ENCODE data around the gene RABL6. TPM values are rescaled to one million over a fixed set of nuclear protein-coding genes. Genes with fewer than 3 reads are reported as not detected.
A peak's percentile ranks its signal among the peaks of the same experiment; 100 is the strongest.
"Not testable (repeated sequence)": the region's sequence is repeated elsewhere in the genome, so short reads cannot be mapped to it uniquely, and the experiment has no call there.

The RABL6 gene
- total RNA-seq, 1 experiment from 2014 or later, result 43.1 TPM

DNA sequence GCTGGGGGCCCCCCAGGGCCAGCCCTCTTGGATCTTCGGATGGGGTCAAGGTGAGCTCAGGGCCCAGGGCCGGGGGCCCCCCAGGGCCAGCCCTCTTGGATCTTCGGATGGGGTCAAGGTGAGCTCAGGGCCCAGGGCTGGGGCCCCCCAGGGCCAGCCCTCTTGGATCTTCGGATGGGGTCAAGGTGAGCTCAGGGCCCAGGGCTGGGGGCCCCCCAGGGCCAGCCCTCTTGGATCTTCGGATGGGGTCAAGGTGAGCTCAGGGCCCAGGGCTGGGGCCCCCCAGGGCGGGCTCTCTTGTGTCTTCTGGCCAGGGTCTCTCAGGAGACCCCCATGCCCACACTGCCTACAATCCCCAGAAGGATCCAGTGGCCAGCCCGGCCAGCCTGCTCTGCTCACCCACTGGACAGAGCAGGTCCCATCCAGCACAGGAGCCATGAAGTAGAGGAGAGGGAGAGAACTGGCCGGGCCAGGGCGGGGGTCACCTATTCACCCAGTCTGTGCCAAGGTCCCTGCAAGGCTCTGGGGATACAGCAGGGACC is 4.7 kb upstream of the RABL6 start:
- H3K9me2 ChIP-seq (replicated peaks; ENCODE audit: insufficient read depth, low read length); H3K27ac ChIP-seq (ENCODE audit: low read length); DNase-seq; H3K27me3 ChIP-seq (ENCODE audit: low read length); H3K9ac ChIP-seq (ENCODE audit: low read length); H2AFZ ChIP-seq (ENCODE audit: low read length); H3K4me2 ChIP-seq (ENCODE audit: low read depth, low read length, poor library complexity, severe bottlenecking); H3K4me3 ChIP-seq (ENCODE audit: low read length); H4K20me1 ChIP-seq (ENCODE audit: insufficient read depth, low read depth, low read length); H3K36me3 ChIP-seq (ENCODE audit: insufficient read depth, low read length); H3K9me3 ChIP-seq (ENCODE audit: low read length): not testable (repeated sequence)
- Histone ChIP-seq H3K4me1 (ENCODE audit: low read length) (peaks cover 35% of the 10 kb centered on the region), H3K79me2 (ENCODE audit: low read length) (peaks cover 15% of the 10 kb centered on the region)

DNA sequence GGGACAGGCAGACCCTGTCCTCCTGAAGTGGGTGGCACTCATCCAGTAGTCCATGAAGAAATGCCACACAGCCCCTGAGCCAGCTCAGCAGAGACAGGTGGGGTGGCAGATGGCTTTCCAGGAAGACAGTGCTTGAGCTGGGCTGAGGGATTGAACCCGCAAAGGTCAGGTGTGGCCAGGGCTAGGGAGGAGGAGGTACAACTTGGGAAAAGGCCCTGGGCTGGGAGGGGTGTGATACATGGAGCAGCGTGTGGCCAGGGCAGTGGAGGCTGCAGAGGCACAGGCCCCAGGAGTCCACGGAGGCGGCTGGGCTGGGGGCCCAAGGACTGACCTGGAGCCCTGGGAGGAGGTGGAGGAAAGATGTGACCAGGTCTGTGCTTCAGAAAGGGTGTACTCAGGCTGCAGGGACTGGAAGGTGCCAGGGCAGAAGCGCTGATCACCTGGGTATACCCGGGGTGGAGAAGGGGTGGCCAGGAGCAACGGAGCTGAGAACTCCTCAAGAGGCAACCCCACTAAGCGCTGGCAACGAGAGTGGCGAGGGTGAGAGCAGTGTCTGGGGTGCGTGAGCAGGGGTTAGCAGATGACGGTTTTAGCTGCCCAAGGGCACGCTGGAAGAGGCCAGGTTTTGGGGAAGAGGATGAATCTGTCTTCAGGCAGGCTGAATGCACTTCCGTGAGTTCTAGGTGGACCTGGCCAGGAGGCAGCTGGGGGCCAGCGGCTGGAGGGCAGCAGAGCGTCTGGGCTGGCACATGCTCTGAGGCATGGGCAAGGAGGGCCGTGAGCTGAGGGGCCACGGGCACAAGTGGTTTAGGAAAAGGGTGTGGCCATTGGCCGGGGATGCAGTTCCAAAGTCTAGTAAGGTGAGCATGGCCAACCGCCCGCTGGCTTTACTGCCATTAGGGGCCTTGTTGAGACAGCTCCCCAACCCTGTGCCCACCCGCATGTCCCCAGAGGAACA is 3.9 kb upstream of the RABL6 start:
- Histone ChIP-seq H3K9me2 (replicated peaks; ENCODE audit: insufficient read depth, low read length) (no peaks in the 10 kb centered on the region), H4K20me1 (ENCODE audit: insufficient read depth, low read depth, low read length) (0 out of 2 replicates have a peak, but pooled peaks cover 8% of the 10 kb centered on the region), H3K4me1 (ENCODE audit: low read length) (peaks cover 35% of the 10 kb centered on the region), H3K9ac (ENCODE audit: low read length) (no peak overlapping the region), H3K27me3 (ENCODE audit: low read length) (no peaks in the 10 kb centered on the region), H3K27ac (ENCODE audit: low read length) (no peak overlapping the region), H3K4me3 (ENCODE audit: low read length) (no peak overlapping the region), H3K4me2 (ENCODE audit: low read depth, low read length, poor library complexity, severe bottlenecking) (no peak overlapping the region), H3K9me3 (ENCODE audit: low read length) (no peaks in the 10 kb centered on the region), H3K79me2 (ENCODE audit: low read length) (peaks cover 23% of the 10 kb centered on the region), H3K36me3 (ENCODE audit: insufficient read depth, low read length) (no peaks in the 10 kb centered on the region), H2AFZ (ENCODE audit: low read length) (no peak overlapping the region)
- DNase-seq, result no peak

DNA sequence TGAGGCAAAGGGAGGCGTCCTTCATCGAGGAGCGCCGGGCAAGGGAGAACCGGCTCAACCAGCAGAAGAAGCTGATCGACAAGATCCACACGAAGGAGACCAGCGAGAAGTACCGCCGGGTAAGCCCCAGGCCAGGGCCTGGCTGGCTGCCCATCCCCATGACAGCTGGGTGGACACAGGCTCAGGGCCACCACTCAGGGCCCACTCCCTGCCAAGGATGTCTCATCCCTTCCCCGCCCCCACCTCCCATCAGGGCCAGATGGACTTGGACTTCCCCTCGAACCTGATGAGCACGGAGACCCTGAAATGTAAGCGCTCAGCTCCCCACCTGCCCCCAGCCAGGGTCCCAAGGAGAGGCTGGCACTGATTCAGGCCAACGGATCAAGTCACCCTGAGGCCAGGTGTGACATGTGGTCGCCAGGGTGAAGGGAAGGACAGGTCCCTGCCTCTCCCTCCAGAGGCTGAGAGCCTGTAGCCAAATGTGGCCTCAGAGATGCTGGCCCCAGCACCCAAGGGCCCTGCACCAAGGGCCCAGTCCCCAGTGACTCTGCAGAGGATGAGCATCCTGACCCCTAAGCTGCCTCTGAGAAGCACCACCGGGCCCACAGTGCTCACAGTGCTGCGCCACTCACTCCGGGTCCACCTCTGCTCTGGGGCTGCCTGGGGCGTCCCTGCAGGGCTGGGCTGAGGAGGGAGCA is 3.1 kb upstream of the RABL6 start:
- Histone ChIP-seq H3K9ac (ENCODE audit: low read length) (no peak overlapping the region), H3K79me2 (ENCODE audit: low read length) (peaks cover 31% of the 10 kb centered on the region), H3K27ac (ENCODE audit: low read length) (no peak overlapping the region), H3K27me3 (ENCODE audit: low read length) (no peaks in the 10 kb centered on the region), H3K36me3 (ENCODE audit: insufficient read depth, low read length) (peaks cover 3% of the 10 kb centered on the region; the same call in 1 of the 2 replicates), H3K9me3 (ENCODE audit: low read length) (no peaks in the 10 kb centered on the region), H3K9me2 (replicated peaks; ENCODE audit: insufficient read depth, low read length) (no peaks in the 10 kb centered on the region), H3K4me1 (ENCODE audit: low read length) (peaks cover 39% of the 10 kb centered on the region), H2AFZ (ENCODE audit: low read length) (no peak overlapping the region), H4K20me1 (ENCODE audit: insufficient read depth, low read depth, low read length) (0 out of 2 replicates have a peak, but pooled peaks cover 8% of the 10 kb centered on the region), H3K4me3 (ENCODE audit: low read length) (no peak overlapping the region), H3K4me2 (ENCODE audit: low read depth, low read length, poor library complexity, severe bottlenecking) (no peak overlapping the region)
- DNase-seq, result no peak

DNA sequence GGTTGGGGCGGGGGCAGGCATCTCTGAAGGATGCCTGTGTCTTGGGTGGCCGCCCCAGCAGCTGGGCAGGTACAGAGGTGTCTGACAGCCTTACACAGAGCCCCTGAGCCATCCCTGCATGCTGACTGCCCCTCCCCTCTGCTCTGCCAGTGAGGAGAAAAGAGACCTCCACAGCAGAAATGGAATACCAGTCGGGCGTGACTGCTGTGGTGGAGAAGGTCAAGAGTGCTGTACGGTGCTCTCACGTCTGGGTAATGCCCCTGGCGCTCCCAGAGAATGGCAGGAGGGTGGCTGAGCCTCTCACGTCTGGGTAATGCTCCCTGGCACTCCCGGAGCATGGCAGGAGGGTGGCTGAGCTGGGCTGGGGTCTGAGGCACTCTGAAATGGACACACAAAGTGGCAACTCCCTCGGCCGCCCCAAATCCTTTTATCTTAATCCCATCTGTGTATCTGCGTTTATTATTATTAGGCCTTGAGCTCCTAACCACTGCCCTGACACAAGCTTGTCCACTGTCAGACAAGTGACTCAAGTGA is 2.5 kb upstream of the RABL6 start:
- H3K36me3 ChIP-seq (ENCODE audit: insufficient read depth, low read length), result peaks cover 9% of the 10 kb centered on the region; the same call in 1 of the 2 replicates
- no peak overlapping the region for H3K4me2 ChIP-seq (ENCODE audit: low read depth, low read length, poor library complexity, severe bottlenecking)
- H3K27ac ChIP-seq (ENCODE audit: low read length), result no peak overlapping the region
- H2AFZ ChIP-seq (ENCODE audit: low read length), result no peak overlapping the region
- H3K4me1 ChIP-seq (ENCODE audit: low read length), result peaks cover 40% of the 10 kb centered on the region
- no peak overlapping the region for H3K9ac ChIP-seq (ENCODE audit: low read length)
- no peak for DNase-seq
- peaks cover 37% of the 10 kb centered on the region for H3K79me2 ChIP-seq (ENCODE audit: low read length)
- H3K9me3 ChIP-seq (ENCODE audit: low read length), result no peaks in the 10 kb centered on the region
- H3K27me3 ChIP-seq (ENCODE audit: low read length), result no peaks in the 10 kb centered on the region
- H4K20me1 ChIP-seq (ENCODE audit: insufficient read depth, low read depth, low read length), result 0 out of 2 replicates have a peak, but pooled peaks cover 7% of the 10 kb centered on the region
- no peaks in the 10 kb centered on the region for H3K9me2 ChIP-seq (replicated peaks; ENCODE audit: insufficient read depth, low read length)
- no peak overlapping the region for H3K4me3 ChIP-seq (ENCODE audit: low read length)

DNA sequence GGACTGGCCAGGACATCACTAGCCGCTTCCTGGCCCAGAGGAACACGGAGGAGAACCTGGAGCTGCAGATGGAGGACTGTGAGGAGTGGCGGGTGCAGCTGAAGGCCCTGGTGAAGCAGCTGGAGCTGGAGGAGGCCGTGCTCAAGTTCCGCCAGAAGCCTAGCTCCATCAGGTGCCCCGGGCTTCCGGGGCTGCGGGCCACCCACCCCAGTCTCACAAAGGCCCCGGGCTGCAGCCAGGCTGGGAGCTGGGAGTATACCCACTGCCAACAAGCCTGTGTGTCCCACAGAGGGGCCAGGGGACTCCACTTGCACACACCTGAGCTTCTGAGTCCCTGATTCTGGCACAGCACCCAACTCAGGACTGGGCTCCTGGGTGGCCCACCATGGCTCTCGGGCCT is 1.7 kb upstream of the RABL6 start:
- H3K9ac ChIP-seq (ENCODE audit: low read length), result peak overlapping the region; percentile 100

DNA sequence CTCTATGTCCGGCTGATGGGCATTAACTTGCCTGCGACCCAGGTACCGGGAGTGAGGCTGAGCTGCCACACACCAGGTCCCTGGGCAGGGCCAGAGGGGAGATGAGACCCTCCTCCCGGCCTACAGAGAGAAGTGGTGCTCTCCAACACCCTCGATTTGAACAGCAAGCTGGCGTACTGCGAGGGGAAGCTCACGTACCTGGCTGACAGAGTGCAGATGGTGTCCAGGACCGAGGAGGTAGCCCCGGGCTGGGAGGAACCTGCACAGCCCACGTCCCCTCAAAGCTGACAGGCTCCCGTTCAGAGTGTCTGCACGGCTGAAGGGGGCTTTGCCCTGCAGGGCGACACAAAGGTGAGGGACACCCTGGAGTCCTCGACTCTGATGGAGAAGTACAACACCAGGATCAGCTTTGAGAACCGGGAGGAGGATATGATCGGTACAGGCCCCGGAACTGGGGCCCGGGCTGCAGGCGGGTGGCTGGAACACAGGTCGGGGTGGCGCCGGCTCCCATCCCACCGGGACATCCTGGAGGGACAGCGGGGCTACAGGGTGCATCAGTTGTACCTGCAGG is 1.0 kb upstream of the RABL6 start:
- Histone ChIP-seq H3K36me3 (ENCODE audit: insufficient read depth, low read length) (peaks cover 16% of the 10 kb centered on the region; the same call in 1 of the 2 replicates), H3K27me3 (ENCODE audit: low read length) (no peaks in the 10 kb centered on the region), H4K20me1 (ENCODE audit: insufficient read depth, low read depth, low read length) (no peaks in the 10 kb centered on the region), H3K79me2 (ENCODE audit: low read length) (peaks cover 51% of the 10 kb centered on the region), H3K4me2 (ENCODE audit: low read depth, low read length, poor library complexity, severe bottlenecking) (peak overlapping the region; percentile 99), H3K27ac (ENCODE audit: low read length) (peak overlapping the region; percentile 65; the same call in 1 of the 2 replicates), H3K4me3 (ENCODE audit: low read length) (peak overlapping the region; percentile 99), H3K9me3 (ENCODE audit: low read length) (no peaks in the 10 kb centered on the region), H2AFZ (ENCODE audit: low read length) (no peak overlapping the region), H3K4me1 (ENCODE audit: low read length) (peaks cover 36% of the 10 kb centered on the region), H3K9me2 (replicated peaks; ENCODE audit: insufficient read depth, low read length) (no peaks in the 10 kb centered on the region), H3K9ac (ENCODE audit: low read length) (peak overlapping the region; percentile 100)
- no peak for DNase-seq

More for the DNA sequence above, 1.7 kb upstream of the RABL6 start:
- no peak overlapping the region for H2AFZ ChIP-seq (ENCODE audit: low read length)
- peaks cover 45% of the 10 kb centered on the region for H3K79me2 ChIP-seq (ENCODE audit: low read length)
- no peak for DNase-seq
- peak overlapping the region; percentile 99 for H3K4me2 ChIP-seq (ENCODE audit: low read depth, low read length, poor library complexity, severe bottlenecking)
- no peaks in the 10 kb centered on the region for H3K27me3 ChIP-seq (ENCODE audit: low read length)
- H3K36me3 ChIP-seq (ENCODE audit: insufficient read depth, low read length), result peaks cover 15% of the 10 kb centered on the region; the same call in 1 of the 2 replicates
- no peaks in the 10 kb centered on the region for H3K9me2 ChIP-seq (replicated peaks; ENCODE audit: insufficient read depth, low read length)
- H3K27ac ChIP-seq (ENCODE audit: low read length), result no peak overlapping the region
- H3K9me3 ChIP-seq (ENCODE audit: low read length), result no peaks in the 10 kb centered on the region
- H4K20me1 ChIP-seq (ENCODE audit: insufficient read depth, low read depth, low read length), result no peaks in the 10 kb centered on the region
- H3K4me1 ChIP-seq (ENCODE audit: low read length), result peaks cover 37% of the 10 kb centered on the region
- H3K4me3 ChIP-seq (ENCODE audit: low read length), result peak overlapping the region; percentile 99

DNA sequence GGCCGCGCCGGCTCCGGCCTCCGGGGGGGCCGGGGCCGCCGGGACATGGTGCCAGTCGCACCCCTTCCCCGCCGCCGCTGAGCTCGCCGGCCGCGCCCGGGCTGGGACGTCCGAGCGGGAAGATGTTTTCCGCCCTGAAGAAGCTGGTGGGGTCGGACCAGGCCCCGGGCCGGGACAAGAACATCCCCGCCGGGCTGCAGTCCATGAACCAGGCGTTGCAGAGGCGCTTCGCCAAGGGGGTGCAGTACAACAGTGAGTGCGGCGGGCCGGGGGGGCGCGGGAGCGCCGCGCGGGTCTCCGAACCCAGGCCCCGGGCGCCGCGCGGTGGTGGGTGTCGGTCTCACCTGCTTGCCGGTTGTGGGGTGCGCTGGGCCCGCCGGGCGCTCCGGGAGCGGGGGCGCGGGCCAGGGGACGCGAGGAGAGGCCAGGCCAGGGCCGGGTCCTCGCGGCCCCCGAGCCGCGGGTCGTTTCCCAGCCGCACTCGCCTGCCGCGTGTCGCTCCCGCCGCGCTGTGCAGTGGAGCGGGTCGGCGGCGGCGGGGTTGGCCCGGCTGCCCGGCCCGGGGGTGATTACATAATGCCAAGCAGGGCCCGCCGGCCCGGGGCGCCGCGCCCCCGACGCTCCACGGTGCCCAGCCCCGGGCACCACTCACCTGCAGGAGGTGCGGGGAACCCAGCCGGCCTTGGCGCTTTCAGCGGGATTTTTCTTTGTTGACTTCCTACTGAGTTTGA is 492 bp downstream of the RABL6 start:
- H3K4me2 ChIP-seq (ENCODE audit: low read depth, low read length, poor library complexity, severe bottlenecking), result peak overlapping the region; percentile 96
- no peak overlapping the region; the same call in 1 of the 2 replicates for H2AFZ ChIP-seq (ENCODE audit: low read length)
- no peaks in the 10 kb centered on the region for H3K9me3 ChIP-seq (ENCODE audit: low read length)
- DNase-seq, result peak; percentile 74
- no peaks in the 10 kb centered on the region for H3K27me3 ChIP-seq (ENCODE audit: low read length)
- H3K36me3 ChIP-seq (ENCODE audit: insufficient read depth, low read length), result peaks cover 16% of the 10 kb centered on the region; the same call in 1 of the 2 replicates
- no peaks in the 10 kb centered on the region for H3K9me2 ChIP-seq (replicated peaks; ENCODE audit: insufficient read depth, low read length)
- H3K4me3 ChIP-seq (ENCODE audit: low read length), result peak overlapping the region; percentile 98
- peaks cover 38% of the 10 kb centered on the region for H3K4me1 ChIP-seq (ENCODE audit: low read length)
- peak overlapping the region; percentile 69 for H3K27ac ChIP-seq (ENCODE audit: low read length)
- peak overlapping the region; percentile 100 for H3K9ac ChIP-seq (ENCODE audit: low read length)
- no peaks in the 10 kb centered on the region for H4K20me1 ChIP-seq (ENCODE audit: insufficient read depth, low read depth, low read length)
- peaks cover 66% of the 10 kb centered on the region for H3K79me2 ChIP-seq (ENCODE audit: low read length)

Measured in Karpas-422 (cell line).